HepG2 (cell line): ENCODE data around the gene UGT1A4.

Experiments used
- CTCF ChIP-seq: sonication (generic); formaldehyde crosslinking; IDR thresholded peaks from 2 replicates; pipeline ENCODE4 v1.5.0; 2020; ENCODE audit warnings: mild to moderate bottlenecking, missing genetic modification reagents, moderate library complexity
- EZH2 ChIP-seq: conservative IDR thresholded peaks from 2 replicates; pipeline ENCODE4 v1.6.1; 2012; ENCODE audit warnings: mild to moderate bottlenecking, low read depth, low read length, moderate library complexity
- MED1 ChIP-seq: sonication (generic); formaldehyde crosslinking; IDR thresholded peaks from 2 replicates; pipeline ENCODE4 v1.4.0; 2020; ENCODE audit warnings: missing genetic modification reagents
- MXD4 ChIP-seq: IDR thresholded peaks from 2 replicates; pipeline ENCODE4 v1.6.1; 2016; ENCODE audit warnings: mild to moderate bottlenecking, missing biosample characterization, missing genetic modification reagents
- RFX5 ChIP-seq: IDR thresholded peaks from 2 replicates; pipeline ENCODE4 v1.6.1; 2011; ENCODE audit warnings: low read depth, low read length, improper control_type of control experiment
- TAF1 ChIP-seq: sonication (generic); formaldehyde crosslinking; IDR thresholded peaks from 2 replicates; pipeline ENCODE4 v1.4.0; 2020; ENCODE audit warnings: missing genetic modification reagents
- USF2 ChIP-seq, 2 experiments: sonication (generic) in 1 of 2; formaldehyde crosslinking in 1 of 2; IDR thresholded peaks; 2 replicates each; pipeline versions ENCODE4 v1.5.1 to v1.6.1; 2011 to 2020; ENCODE audit warnings: borderline replicate concordance in 1 of 2, low read depth in 1 of 2, low read length in 1 of 2, mild to moderate bottlenecking in 1 of 2, missing genetic modification reagents in 1 of 2, moderate library complexity in 1 of 2
- ZBTB1 ChIP-seq: sonication (generic); formaldehyde crosslinking; IDR thresholded peaks from 2 replicates; pipeline ENCODE4 v1.4.0; 2020; ENCODE audit warnings: missing genetic modification reagents, borderline replicate concordance
- ZNF816 ChIP-seq: sonication (generic); formaldehyde crosslinking; IDR thresholded peaks from 2 replicates; pipeline ENCODE4 v1.8.0; 2022; ENCODE audit warnings: missing genetic modification reagents, mild to moderate bottlenecking, borderline replicate concordance
- ZNF839 ChIP-seq: sonication (generic); formaldehyde crosslinking; IDR thresholded peaks from 2 replicates; pipeline ENCODE4 v1.4.0; 2020; ENCODE audit warnings: missing genetic modification reagents, mild to moderate bottlenecking, borderline replicate concordance

- TF ChIP-seq EZH2 (no peak), CTCF (no peak), TAF1 (CRISPR knock-in tag) (no peak), USF2 (IDR thresholded peaks at IDR 0.05; ENCODE audit: low read depth, low read length) (no peak), USF2 (CRISPR knock-in tag; IDR thresholded peaks at IDR 0.05; ENCODE audit: borderline replicate concordance) (no peak), ZBTB1 (CRISPR knock-in tag) (no peak), MXD4 (CRISPR knock-in tag) (no peak), ZNF839 (CRISPR knock-in tag) (no peak), ZNF816 (no peak), MED1 (CRISPR knock-in tag) (no peak), RFX5 (no peak)
Measured at GRCh38 chr2:233791151-233791882, 72.8 kb downstream of the UGT1A4 start.
